Measurements from ENCODE around the gene FGD5.

Gene FGD5

DNA sequence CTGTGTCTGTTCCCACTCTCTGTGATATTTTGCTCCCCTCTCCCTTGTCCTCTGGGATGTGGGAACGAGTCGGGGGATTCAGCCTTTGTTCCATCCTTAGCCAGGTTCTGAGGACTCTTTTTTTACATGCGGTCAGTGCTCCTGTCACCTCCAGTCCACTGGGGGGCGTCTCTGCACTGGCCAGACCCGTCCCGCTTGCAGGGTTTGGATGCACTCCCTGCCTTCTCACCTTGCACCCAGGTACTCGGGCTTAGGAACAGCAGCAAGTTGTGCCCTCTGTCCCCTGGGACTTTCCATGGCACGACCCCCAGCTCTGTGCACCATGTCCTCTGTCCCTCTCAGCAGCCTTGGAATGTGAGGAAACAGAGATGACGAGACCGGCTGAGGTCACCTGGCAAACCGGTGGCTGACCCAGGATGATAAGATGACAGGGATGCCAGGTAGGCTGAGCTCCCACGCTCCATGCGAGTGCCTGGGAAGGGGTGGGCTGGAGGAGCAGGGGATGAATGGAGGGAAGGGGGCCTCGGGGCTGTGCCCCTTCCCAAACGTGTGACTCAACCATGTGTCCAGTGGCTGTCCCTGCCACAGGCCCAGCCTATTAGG is 27.3 kb upstream of the FGD5 start:
- Histone ChIP-seq H3K27me3 (ENCODE audit: insufficient read depth, low read length) (no peaks in the 10 kb centered on the region), H3K36me3 (ENCODE audit: insufficient read depth, low read depth, low read length) (no peaks in the 10 kb centered on the region), H3K9me3 (ENCODE audit: insufficient read depth, low read depth, low read length) (no peaks in the 10 kb centered on the region), H3K4me3 (ENCODE audit: low read length) (peak overlapping the region; percentile 38; the same call in 1 of the 2 replicates), H3K9ac (ENCODE audit: low read depth, low read length) (no peak overlapping the region), H3K4me1 (ENCODE audit: insufficient read depth, low read length) (no peaks in the 10 kb centered on the region; the same call in 1 of the 2 replicates), H3K27ac (ENCODE audit: low read length) (no peak overlapping the region)

DNA sequence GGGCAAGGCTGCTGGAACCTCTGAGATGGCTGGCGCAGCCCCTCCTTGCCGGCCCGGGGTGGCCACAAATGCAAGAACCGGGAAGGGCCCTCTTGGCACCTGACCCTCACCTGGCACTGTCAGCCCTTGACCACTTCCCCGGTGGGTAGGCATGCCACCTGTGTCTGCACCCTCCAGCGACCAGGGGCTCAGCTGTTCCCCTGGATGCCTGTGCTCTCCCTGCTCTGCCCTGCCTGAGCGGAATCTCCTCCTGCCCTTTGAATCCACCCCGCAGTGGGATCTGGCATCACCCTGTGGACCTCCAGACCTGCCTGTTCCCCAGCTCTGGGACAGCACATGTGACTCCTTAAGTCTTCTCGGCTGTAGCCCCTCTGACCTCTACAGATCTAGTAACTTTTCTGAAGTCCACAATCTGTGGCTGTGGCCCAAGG is 26.1 kb upstream of the FGD5 start:
- Histone ChIP-seq H3K4me3 (ENCODE audit: low read length) (no peak overlapping the region), H3K27me3 (ENCODE audit: insufficient read depth, low read length) (no peaks in the 10 kb centered on the region), H3K36me3 (ENCODE audit: insufficient read depth, low read depth, low read length) (no peaks in the 10 kb centered on the region), H3K9ac (ENCODE audit: low read depth, low read length) (no peak overlapping the region), H3K27ac (ENCODE audit: low read length) (no peak overlapping the region), H3K4me1 (ENCODE audit: insufficient read depth, low read length) (no peaks in the 10 kb centered on the region; the same call in 1 of the 2 replicates), H3K9me3 (ENCODE audit: insufficient read depth, low read depth, low read length) (no peaks in the 10 kb centered on the region)

DNA sequence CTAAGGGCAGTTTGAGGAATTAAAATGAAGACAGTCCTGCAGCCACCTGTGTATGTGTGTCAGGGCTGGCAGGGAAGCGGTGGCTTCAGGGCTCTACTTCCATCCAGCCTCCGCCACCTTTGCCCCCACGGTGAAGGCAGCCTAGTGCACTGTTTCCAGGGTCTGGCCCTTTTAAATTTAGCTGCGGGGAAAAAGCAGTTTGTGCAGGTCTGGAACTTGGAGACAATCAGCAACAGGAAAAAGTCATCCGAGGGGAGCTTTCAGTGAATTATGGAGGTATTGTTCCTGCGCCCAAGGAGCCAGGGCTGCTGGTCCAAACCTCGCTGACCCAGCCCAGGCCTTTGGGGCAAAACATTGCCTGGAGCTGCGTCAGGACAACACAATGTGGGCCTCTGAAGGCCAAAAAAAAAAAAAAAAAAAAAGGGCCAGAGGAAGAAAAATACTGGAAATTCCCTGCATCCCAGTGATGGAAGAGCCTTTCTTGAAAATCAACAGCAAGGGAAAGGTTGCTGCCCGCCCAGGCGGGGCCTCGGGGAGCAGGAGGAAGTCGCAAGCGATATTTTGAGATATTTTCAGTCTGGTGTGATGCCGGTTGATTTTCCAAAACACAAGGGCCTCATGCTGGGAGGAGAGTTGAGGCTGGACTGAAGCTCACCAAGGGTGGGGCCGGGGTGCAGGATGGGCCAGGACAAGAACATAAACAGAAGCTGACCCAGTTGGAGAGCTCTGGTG is 25.5 kb upstream of the FGD5 start:
- Histone ChIP-seq H3K27me3 (ENCODE audit: insufficient read depth, low read length) (no peaks in the 10 kb centered on the region), H3K27ac (ENCODE audit: low read length) (no peak overlapping the region), H3K36me3 (ENCODE audit: insufficient read depth, low read depth, low read length) (no peaks in the 10 kb centered on the region), H3K4me3 (ENCODE audit: low read length) (no peak overlapping the region), H3K9me3 (ENCODE audit: insufficient read depth, low read depth, low read length) (no peaks in the 10 kb centered on the region), H3K9ac (ENCODE audit: low read depth, low read length) (no peak overlapping the region), H3K4me1 (ENCODE audit: insufficient read depth, low read length) (no peaks in the 10 kb centered on the region; the same call in 1 of the 2 replicates)

DNA sequence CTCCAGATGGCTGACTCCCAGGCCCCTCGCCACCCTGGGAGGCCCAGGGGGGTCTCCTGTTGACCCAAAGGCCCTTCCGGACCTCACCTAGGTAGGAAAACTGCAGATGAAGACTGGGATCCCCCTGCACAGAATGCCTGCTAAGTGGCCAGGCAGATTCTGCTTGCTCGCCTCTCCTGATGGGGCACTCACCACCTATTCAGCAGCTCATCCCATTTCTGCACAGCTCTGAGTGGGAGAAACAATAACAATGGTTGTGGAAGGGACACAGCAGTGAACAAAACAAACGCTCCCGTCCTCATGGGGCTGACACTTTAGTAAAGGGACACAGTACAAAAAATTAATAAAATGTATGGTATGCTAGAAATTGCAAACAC is 24.9 kb upstream of the FGD5 start:
- no peaks in the 10 kb centered on the region; the same call in 1 of the 2 replicates for H3K4me1 ChIP-seq (ENCODE audit: insufficient read depth, low read length)
- no peaks in the 10 kb centered on the region for H3K36me3 ChIP-seq (ENCODE audit: insufficient read depth, low read depth, low read length)
- no peak overlapping the region for H3K4me3 ChIP-seq (ENCODE audit: low read length)
- H3K9ac ChIP-seq (ENCODE audit: low read depth, low read length), result no peak overlapping the region
- H3K27me3 ChIP-seq (ENCODE audit: insufficient read depth, low read length), result no peaks in the 10 kb centered on the region
- H3K9me3 ChIP-seq (ENCODE audit: insufficient read depth, low read depth, low read length), result no peaks in the 10 kb centered on the region
- H3K27ac ChIP-seq (ENCODE audit: low read length), result no peak overlapping the region

DNA sequence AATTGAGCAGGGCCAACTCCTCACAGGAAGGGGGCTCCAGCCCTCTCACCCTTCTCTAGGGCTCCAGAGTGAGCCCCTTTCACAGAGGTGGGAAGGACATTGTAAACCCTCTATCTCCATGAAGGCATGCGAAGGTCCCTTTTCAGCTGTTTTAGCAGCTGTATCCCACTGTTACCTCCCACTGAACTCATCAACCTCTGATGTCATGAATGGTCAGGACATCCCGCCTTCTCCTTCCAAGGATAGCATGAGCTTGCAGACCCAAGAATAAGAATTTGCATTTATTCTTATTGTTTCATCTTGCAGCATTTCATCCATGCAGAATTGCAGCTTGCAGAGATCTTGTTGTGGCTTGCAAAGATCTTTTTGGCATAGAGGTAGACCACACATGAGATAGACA is 24.3 kb upstream of the FGD5 start:
- no peaks in the 10 kb centered on the region; the same call in 1 of the 2 replicates for H3K4me1 ChIP-seq (ENCODE audit: insufficient read depth, low read length)
- no peaks in the 10 kb centered on the region for H3K36me3 ChIP-seq (ENCODE audit: insufficient read depth, low read depth, low read length)
- H3K4me3 ChIP-seq (ENCODE audit: low read length), result no peak overlapping the region
- H3K9me3 ChIP-seq (ENCODE audit: insufficient read depth, low read depth, low read length), result no peaks in the 10 kb centered on the region
- H3K27ac ChIP-seq (ENCODE audit: low read length), result no peak overlapping the region
- H3K9ac ChIP-seq (ENCODE audit: low read depth, low read length), result no peak overlapping the region
- H3K27me3 ChIP-seq (ENCODE audit: insufficient read depth, low read length), result no peaks in the 10 kb centered on the region

DNA sequence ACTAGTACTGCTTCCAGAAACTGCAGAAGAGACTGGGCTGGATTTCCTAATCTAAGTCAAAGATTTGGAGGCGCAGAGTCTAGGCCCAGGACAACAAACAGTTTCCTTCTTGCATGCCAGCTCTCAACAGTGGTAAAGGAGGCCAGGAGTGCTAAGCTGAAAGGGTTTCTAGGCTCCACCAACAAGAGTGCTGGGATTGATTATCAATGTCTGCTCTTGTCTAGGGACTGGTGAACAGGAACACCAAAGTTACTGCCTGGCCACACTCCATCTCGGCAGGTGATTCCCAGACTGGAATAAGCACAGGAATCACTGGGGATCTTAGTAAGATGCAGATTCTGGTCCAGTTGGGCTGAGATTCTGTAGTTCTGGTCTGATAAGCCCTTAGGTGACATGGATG is 22.8 kb upstream of the FGD5 start:
- no peaks in the 10 kb centered on the region for H3K27me3 ChIP-seq (ENCODE audit: insufficient read depth, low read length)

DNA sequence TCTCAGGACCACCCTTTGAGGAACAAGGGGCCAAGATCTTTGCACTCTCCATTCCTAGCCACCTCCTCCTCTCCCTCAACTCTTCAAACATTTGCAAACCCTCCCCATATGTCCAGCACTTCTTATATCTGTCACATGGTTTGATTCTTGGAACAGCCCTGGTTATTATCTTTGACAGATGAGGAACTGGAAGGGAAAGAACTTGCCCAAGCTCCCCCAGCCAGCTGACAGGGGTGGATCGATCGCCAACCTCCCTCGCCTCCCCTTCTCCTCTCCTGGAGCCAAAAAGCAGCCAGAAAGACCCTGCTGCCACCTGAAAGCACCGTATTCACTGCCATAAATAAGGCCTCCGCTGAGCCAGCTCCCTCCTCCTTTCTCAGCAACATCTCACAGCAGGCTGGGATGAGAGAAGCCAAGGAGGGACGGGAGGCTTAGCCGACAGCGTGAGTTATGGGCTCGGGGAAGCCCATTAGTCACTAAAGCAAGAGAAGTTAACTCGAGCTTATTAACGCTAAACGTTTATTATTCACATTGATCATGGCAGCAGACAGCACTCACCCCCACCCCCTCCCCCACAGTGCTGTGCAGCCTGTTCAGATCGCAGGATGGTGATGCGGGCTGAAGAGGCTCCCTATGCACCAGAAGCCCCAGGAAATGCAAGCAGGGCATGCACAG is 22.2 kb upstream of the FGD5 start:
- H3K9me3 ChIP-seq (ENCODE audit: insufficient read depth, low read depth, low read length), result no peaks in the 10 kb centered on the region
- no peak overlapping the region for H3K9ac ChIP-seq (ENCODE audit: low read depth, low read length)
- no peak overlapping the region for H3K27ac ChIP-seq (ENCODE audit: low read length)
- H3K36me3 ChIP-seq (ENCODE audit: insufficient read depth, low read depth, low read length), result no peaks in the 10 kb centered on the region
- no peak overlapping the region for H3K4me3 ChIP-seq (ENCODE audit: low read length)
- no peaks in the 10 kb centered on the region; the same call in 1 of the 2 replicates for H3K4me1 ChIP-seq (ENCODE audit: insufficient read depth, low read length)
- no peaks in the 10 kb centered on the region for H3K27me3 ChIP-seq (ENCODE audit: insufficient read depth, low read length)

More for the DNA sequence above, 22.8 kb upstream of the FGD5 start:
- no peak overlapping the region for H3K9ac ChIP-seq (ENCODE audit: low read depth, low read length)
- no peaks in the 10 kb centered on the region; the same call in 1 of the 2 replicates for H3K4me1 ChIP-seq (ENCODE audit: insufficient read depth, low read length)
- H3K9me3 ChIP-seq (ENCODE audit: insufficient read depth, low read depth, low read length), result no peaks in the 10 kb centered on the region
- no peak overlapping the region for H3K27ac ChIP-seq (ENCODE audit: low read length)
- H3K36me3 ChIP-seq (ENCODE audit: insufficient read depth, low read depth, low read length), result no peaks in the 10 kb centered on the region
- no peak overlapping the region for H3K4me3 ChIP-seq (ENCODE audit: low read length)

DNA sequence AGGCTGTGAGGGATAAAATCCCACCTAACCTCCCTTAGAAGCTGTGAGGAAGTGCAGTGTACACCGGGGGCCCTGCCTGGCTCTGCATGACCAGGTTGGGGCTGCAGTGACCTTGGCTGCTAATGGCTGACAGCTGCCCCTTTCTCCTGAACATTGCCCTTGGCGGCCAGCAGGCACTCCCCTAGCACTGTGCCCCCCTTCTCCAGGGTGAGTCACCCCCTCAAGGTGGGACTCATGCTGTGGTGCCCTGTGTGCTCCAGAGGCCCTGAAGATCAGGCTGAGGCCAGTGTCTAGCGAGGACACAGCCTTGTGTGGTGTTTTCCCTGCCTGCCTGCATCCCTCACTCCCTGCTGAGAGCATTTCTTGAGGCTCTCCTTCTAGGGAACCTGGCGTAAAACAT is 21.0 kb upstream of the FGD5 start:
- Histone ChIP-seq H3K27me3 (ENCODE audit: insufficient read depth, low read length) (no peaks in the 10 kb centered on the region), H3K4me1 (ENCODE audit: insufficient read depth, low read length) (no peaks in the 10 kb centered on the region; the same call in 1 of the 2 replicates), H3K9me3 (ENCODE audit: insufficient read depth, low read depth, low read length) (no peaks in the 10 kb centered on the region), H3K27ac (ENCODE audit: low read length) (no peak overlapping the region), H3K4me3 (ENCODE audit: low read length) (no peak overlapping the region), H3K36me3 (ENCODE audit: insufficient read depth, low read depth, low read length) (no peaks in the 10 kb centered on the region), H3K9ac (ENCODE audit: low read depth, low read length) (no peak overlapping the region)

DNA sequence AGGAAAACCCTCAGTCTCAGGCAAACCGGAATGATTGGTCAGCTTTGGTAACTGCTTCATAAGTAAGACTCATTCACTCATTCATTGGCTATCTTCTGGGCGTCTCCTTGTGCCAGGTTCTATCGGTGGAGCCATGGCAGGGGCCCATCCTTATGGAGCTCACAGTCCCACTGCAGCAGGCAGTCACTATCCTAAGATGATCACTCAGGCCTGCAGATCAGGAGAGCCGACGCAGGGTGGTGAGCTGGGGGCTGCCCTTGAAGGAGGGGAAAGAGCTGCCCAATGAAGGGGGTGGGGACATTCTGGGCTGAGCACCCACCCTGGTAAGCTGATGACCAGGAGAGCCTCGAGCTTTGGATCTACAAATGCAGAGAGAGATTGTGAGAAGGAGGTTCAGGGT is 20.5 kb upstream of the FGD5 start:
- Histone ChIP-seq H3K27me3 (ENCODE audit: insufficient read depth, low read length) (no peaks in the 10 kb centered on the region), H3K36me3 (ENCODE audit: insufficient read depth, low read depth, low read length) (no peaks in the 10 kb centered on the region)

DNA sequence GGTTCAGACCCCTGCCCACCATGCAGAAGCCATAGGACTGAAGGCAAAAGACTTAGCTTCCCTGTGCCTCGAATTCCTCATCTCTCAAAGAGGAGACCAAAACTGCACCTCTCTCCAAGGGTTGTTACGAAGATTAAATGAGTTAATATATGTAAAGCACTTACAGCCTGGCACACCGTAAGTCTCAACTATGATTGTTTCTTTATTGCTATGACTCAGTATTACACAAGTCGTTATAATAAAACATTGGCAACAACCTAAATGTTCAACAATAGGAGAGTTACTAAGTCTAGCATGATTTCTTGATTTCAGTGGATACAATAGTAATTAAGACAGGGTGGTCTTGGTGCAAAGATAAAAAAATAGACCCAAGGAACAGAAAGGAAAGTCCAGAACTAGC is 19.6 kb upstream of the FGD5 start:
- H3K4me1 ChIP-seq (ENCODE audit: insufficient read depth, low read length), result no peaks in the 10 kb centered on the region; the same call in 1 of the 2 replicates
- H3K27ac ChIP-seq (ENCODE audit: low read length), result no peak overlapping the region
- no peak overlapping the region for H3K9ac ChIP-seq (ENCODE audit: low read depth, low read length)
- H3K36me3 ChIP-seq (ENCODE audit: insufficient read depth, low read depth, low read length), result no peaks in the 10 kb centered on the region
- no peaks in the 10 kb centered on the region for H3K9me3 ChIP-seq (ENCODE audit: insufficient read depth, low read depth, low read length)
- no peak overlapping the region for H3K4me3 ChIP-seq (ENCODE audit: low read length)
- H3K27me3 ChIP-seq (ENCODE audit: insufficient read depth, low read length), result no peaks in the 10 kb centered on the region

More for the DNA sequence above, 20.5 kb upstream of the FGD5 start:
- H3K4me3 ChIP-seq (ENCODE audit: low read length), result no peak overlapping the region
- H3K9me3 ChIP-seq (ENCODE audit: insufficient read depth, low read depth, low read length), result no peaks in the 10 kb centered on the region
- no peak overlapping the region for H3K27ac ChIP-seq (ENCODE audit: low read length)
- no peaks in the 10 kb centered on the region; the same call in 1 of the 2 replicates for H3K4me1 ChIP-seq (ENCODE audit: insufficient read depth, low read length)
- H3K9ac ChIP-seq (ENCODE audit: low read depth, low read length), result no peak overlapping the region

DNA sequence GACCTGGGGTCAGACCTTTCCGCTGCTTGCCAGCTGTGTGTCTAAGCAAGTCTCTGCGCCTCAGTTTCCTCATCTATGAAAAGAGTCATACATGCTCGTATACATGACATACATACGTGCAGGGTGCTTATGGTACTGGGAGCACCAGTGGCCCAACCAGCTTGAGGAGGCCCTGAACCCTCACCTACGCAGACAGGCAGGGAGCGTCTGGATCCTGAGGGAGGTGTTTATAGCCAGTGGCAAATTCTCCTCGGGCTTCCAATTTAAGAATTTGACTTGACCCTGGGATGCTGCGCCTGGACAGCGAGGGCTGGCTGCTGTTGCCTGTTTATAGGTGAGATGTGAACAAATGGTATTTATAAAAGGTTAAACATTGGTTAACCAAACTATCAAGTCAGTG is 17.7 kb upstream of the FGD5 start:
- H3K9me3 ChIP-seq (ENCODE audit: insufficient read depth, low read depth, low read length), result no peaks in the 10 kb centered on the region
- H3K27me3 ChIP-seq (ENCODE audit: insufficient read depth, low read length), result no peaks in the 10 kb centered on the region
- H3K27ac ChIP-seq (ENCODE audit: low read length), result no peak overlapping the region
- H3K36me3 ChIP-seq (ENCODE audit: insufficient read depth, low read depth, low read length), result no peaks in the 10 kb centered on the region
- H3K4me1 ChIP-seq (ENCODE audit: insufficient read depth, low read length), result no peaks in the 10 kb centered on the region; the same call in 1 of the 2 replicates
- H3K4me3 ChIP-seq (ENCODE audit: low read length), result no peak overlapping the region
- H3K9ac ChIP-seq (ENCODE audit: low read depth, low read length), result no peak overlapping the region
